Caco-2 (cell line): ENCODE measurements around the gene IKZF3. TPM values are rescaled to one million over a fixed set of nuclear protein-coding genes. Genes with fewer than 3 reads are reported as not detected.

Source experiments
- BruUV-seq: library from RNA; stranded (reverse); fragments of 400-500 nt; replicated peaks from 2 replicates; lab custom pipeline; 2021; lab: Mats Ljungman, UMichigan
- CTCF ChIA-PET: fragments of 300-600 bp; sonication (Branson Sonifier 250); formaldehyde crosslinking; loops from one replicate; lab custom pipeline; 2022; ENCODE audit warnings: antibody characterized with exemption; lab: Charles Lee
- POLR2A ChIA-PET: fragments of 300-600 bp; sonication (Branson Sonifier 250); formaldehyde crosslinking; loops from one replicate; lab custom pipeline; 2022; ENCODE audit warnings: antibody characterized with exemption; lab: Charles Lee
- DNase-seq, 2 experiments: peaks; one replicate each; pipeline versions ENCODE4 v3.0.0 to v3.0.0-alpha.2; 2020 to 2022
- H3K27me3 ChIP-seq: replicated peaks from 2 replicates; pipeline ENCODE4 v1.6.0; 2011; ENCODE audit warnings: low read length; ENCODE audit not compliant: control insufficient read depth, insufficient read depth
- H3K36me3 ChIP-seq: 2 replicates; pipeline ENCODE4 v1.5.1; 2011; ENCODE audit warnings: low read length; ENCODE audit not compliant: control insufficient read depth, insufficient read depth
- H3K4me1 ChIP-seq: fragments of 250-450 bp; sonication (Bioruptor Pico); 2 replicates; pipeline ENCODE4 v1.5.1; 2020; ENCODE audit warnings: mild to moderate bottlenecking
- H3K4me3 ChIP-seq: 2 replicates; pipeline ENCODE4 v1.5.1; 2011; ENCODE audit warnings: low read depth, mild to moderate bottlenecking, control low read depth, low read length
- H3K9me3 ChIP-seq: fragments of 250-450 bp; sonication (Bioruptor Pico); 2 replicates; pipeline ENCODE4 v1.5.1; 2020; ENCODE audit warnings: mild to moderate bottlenecking, moderate library complexity
- H3K27ac Mint-ChIP-seq: one replicate; pipeline ENCODE4 v1.8.0; 2022; ENCODE audit warnings: mixed read lengths; ENCODE audit not compliant: unreplicated experiment
- H3K27me3 Mint-ChIP-seq: one replicate; pipeline ENCODE4 v1.8.0; 2022; ENCODE audit warnings: mixed read lengths; ENCODE audit not compliant: insufficient read depth, unreplicated experiment
- H3K36me3 Mint-ChIP-seq: one replicate; pipeline ENCODE4 v1.8.0; 2022; ENCODE audit warnings: mild to moderate bottlenecking, mixed read lengths; ENCODE audit not compliant: insufficient read depth, unreplicated experiment
- H3K4me1 Mint-ChIP-seq: one replicate; pipeline ENCODE4 v1.8.0; 2022; ENCODE audit warnings: low read depth, mixed read lengths; ENCODE audit not compliant: unreplicated experiment
- H3K4me3 Mint-ChIP-seq: one replicate; pipeline ENCODE4 v1.8.0; 2022; ENCODE audit warnings: mild to moderate bottlenecking, moderate library complexity, mixed read lengths; ENCODE audit not compliant: unreplicated experiment
- H3K9me3 Mint-ChIP-seq: one replicate; pipeline ENCODE4 v1.8.0; 2022; ENCODE audit warnings: mixed read lengths; ENCODE audit not compliant: unreplicated experiment
- CTCF ChIP-seq, 2 experiments: fragments of 200-600 bp in 1 of 2; IDR thresholded peaks; 1 replicate in 1 of 2; 2 replicates in 1 of 2; pipeline versions ENCODE4 v1.5.1 to v1.8.0; 2011 to 2022; ENCODE audit warnings: antibody characterized with exemption in 1 of 2, control low read depth in 1 of 2, inconsistent platforms in 1 of 2, low read depth in 1 of 2, low read length in 1 of 2, mild to moderate bottlenecking in 1 of 2, moderate library complexity in 1 of 2; ENCODE audit not compliant: insufficient read depth in 1 of 2, severe bottlenecking in 1 of 2, unreplicated experiment in 1 of 2
- intact Hi-C: fragments of 100-400 bp; cut with micrococcal nuclease; formaldehyde crosslinking; loops from one replicate; pipeline ENCODE4 v1.10.0; 2022; ENCODE audit not compliant: unreplicated experiment
- total RNA-seq: library from RNA; stranded (reverse); gene quantifications from 2 replicates; pipeline ENCODE4 v1.2.3, GENCODE V29; 2022

The IKZF3 gene
- total RNA-seq, 1 experiment from 2014 or later, result 2.8 TPM

GRCh38 chr17:39781031-39781860 is 82.9 kb downstream of the IKZF3 start:
- Mint-ChIP-seq H3K27ac (no peak overlapping the region), H3K4me1 (peaks cover 21% of the 10 kb centered on the region), H3K27me3 (no peaks in the 10 kb centered on the region), H3K9me3 (no peaks in the 10 kb centered on the region), H3K36me3 (peaks cover 9% of the 10 kb centered on the region), H3K4me3 (no peak overlapping the region)
- POLR2A ChIA-PET, result no interaction called here
- Histone ChIP-seq H3K36me3 (no peaks in the 10 kb centered on the region), H3K27me3 (no peaks in the 10 kb centered on the region), H3K4me1 (peaks cover 24% of the 10 kb centered on the region), H3K4me3 (no peak overlapping the region), H3K9me3 (no peaks in the 10 kb centered on the region)
- no peak for DNase-seq
- BruUV-seq, result no TSS peak
- intact Hi-C loops, result loop anchor here (5.0 kb wide), 1 partner anchor 146 kb away; the partner anchor contains the start of genes LRRC3C and ORMDL3
- no peak for TF ChIP-seq CTCF (IDR thresholded peaks at IDR 0.05; ENCODE audit: insufficient read depth in 1 of 2, low read depth in 1 of 2, low read length in 1 of 2, severe bottlenecking in 1 of 2, unreplicated experiment in 1 of 2)
- CTCF ChIA-PET, result no interaction called here

DNA sequence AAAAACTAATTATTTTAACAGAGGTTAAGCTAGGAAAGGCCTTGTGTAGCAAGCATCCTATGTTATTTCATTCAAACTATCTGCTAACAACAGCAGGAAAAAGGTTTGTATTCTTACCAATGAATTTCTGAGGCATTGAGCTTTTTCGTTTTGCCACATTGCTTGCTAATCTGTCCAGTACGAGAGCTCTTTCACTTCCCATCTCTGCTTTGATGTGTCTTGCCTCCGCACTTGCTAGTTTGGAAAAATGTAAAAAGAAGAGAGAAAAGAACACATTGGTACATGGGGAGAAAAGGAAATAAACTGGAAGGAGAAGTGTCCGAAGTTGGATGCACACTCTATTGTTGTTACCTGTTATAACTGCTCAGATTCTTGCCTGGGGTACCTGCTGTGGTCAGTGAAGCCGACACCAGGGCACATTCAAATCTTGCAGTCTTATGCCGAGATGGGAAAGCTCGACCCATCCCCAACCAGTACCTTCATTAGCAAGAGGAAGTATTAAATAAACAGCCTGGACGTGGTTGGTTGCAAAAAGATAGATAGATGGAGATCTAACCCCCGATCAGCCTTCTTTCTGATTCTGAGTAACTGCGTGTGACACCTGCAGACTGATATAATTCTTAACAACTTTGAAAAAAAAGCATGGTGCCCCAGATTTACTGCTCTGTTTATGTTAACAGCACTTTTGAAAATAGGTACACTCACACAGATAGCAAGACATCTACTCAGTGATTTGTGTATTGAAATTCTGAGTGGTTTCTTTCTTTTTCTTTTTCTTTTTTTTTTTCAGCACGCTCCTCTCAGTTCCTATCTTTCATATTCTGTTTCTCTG is 86.4 kb downstream of the IKZF3 start:
- DNase-seq, result no peak
- Histone ChIP-seq H3K27me3 (no peaks in the 10 kb centered on the region), H3K4me3 (no peak overlapping the region), H3K4me1 (peaks cover 18% of the 10 kb centered on the region), H3K36me3 (no peaks in the 10 kb centered on the region), H3K9me3 (no peaks in the 10 kb centered on the region)
- Mint-ChIP-seq H3K27me3 (no peaks in the 10 kb centered on the region), H3K36me3 (peaks cover 9% of the 10 kb centered on the region), H3K4me1 (peaks cover 17% of the 10 kb centered on the region), H3K9me3 (no peaks in the 10 kb centered on the region), H3K4me3 (no peak overlapping the region), H3K27ac (no peak overlapping the region)
- no peak for TF ChIP-seq CTCF (IDR thresholded peaks at IDR 0.05; ENCODE audit: insufficient read depth in 1 of 2, low read depth in 1 of 2, low read length in 1 of 2, severe bottlenecking in 1 of 2, unreplicated experiment in 1 of 2)
- BruUV-seq, result no TSS peak
- intact Hi-C loops, result no loop called here
- ChIA-PET CTCF (no interaction called here), POLR2A (no interaction called here)

- no TSS peak for BruUV-seq
- CTCF ChIA-PET, result no interaction called here
Observed at GRCh38 chr17:39776252-39776651, 87.9 kb downstream of the IKZF3 start.

More at GRCh38 chr17:39776252-39776651, 87.9 kb downstream of the IKZF3 start:
- no peaks in the 10 kb centered on the region for H3K36me3 Mint-ChIP-seq
- H3K27me3 Mint-ChIP-seq, result no peaks in the 10 kb centered on the region
- no peaks in the 10 kb centered on the region for H3K27me3 ChIP-seq
- H3K4me1 ChIP-seq, result peaks cover 3% of the 10 kb centered on the region
- H3K9me3 ChIP-seq, result no peaks in the 10 kb centered on the region
- no peak for TF ChIP-seq CTCF (IDR thresholded peaks at IDR 0.05; ENCODE audit: insufficient read depth in 1 of 2, low read depth in 1 of 2, low read length in 1 of 2, severe bottlenecking in 1 of 2, unreplicated experiment in 1 of 2)
- H3K4me3 Mint-ChIP-seq, result no peak overlapping the region
- H3K9me3 Mint-ChIP-seq, result no peaks in the 10 kb centered on the region
- no peak for DNase-seq
- no peak overlapping the region for H3K4me3 ChIP-seq
- H3K4me1 Mint-ChIP-seq, result peaks cover 2% of the 10 kb centered on the region
- POLR2A ChIA-PET, result no interaction called here
- H3K27ac Mint-ChIP-seq, result no peak overlapping the region
- intact Hi-C loops, result no loop called here
- H3K36me3 ChIP-seq, result no peaks in the 10 kb centered on the region
